Neuronal stem cell (in vitro differentiated cells): ENCODE measurements around the gene HCK.

Experiments
- DNase-seq: peaks from one replicate; pipeline ENCODE4 v3.0.0-alpha.2; 2013; ENCODE audit warnings: low spot score
- H2AFZ ChIP-seq: one replicate; pipeline ENCODE4 v1.6.1; 2013; ENCODE audit warnings: mild to moderate bottlenecking, low read length, inconsistent platforms
- H2AK5ac ChIP-seq: 2 replicates; pipeline ENCODE4 v1.6.1; 2013; ENCODE audit warnings: low read depth, mild to moderate bottlenecking, inconsistent platforms, low read length, moderate library complexity, mixed read lengths
- H2BK120ac ChIP-seq: 2 replicates; pipeline ENCODE4 v1.6.1; 2013; ENCODE audit warnings: low read depth, mild to moderate bottlenecking, inconsistent platforms, low read length, moderate library complexity, mixed read lengths
- H2BK12ac ChIP-seq: one replicate; pipeline ENCODE4 v1.6.1; 2013; ENCODE audit warnings: low read length, inconsistent platforms
- H2BK15ac ChIP-seq: 2 replicates; pipeline ENCODE4 v1.6.1; 2013; ENCODE audit warnings: mild to moderate bottlenecking, low read length, inconsistent platforms, mixed read lengths
- H2BK5ac ChIP-seq: one replicate; pipeline ENCODE4 v1.6.1; 2013; ENCODE audit warnings: inconsistent platforms, mild to moderate bottlenecking, low read length, moderate library complexity
- H3K14ac ChIP-seq: one replicate; pipeline ENCODE4 v1.6.1; 2013; ENCODE audit warnings: low read length, inconsistent platforms
- H3K18ac ChIP-seq: 2 replicates; pipeline ENCODE4 v1.6.1; 2013; ENCODE audit warnings: low read length, inconsistent platforms
- H3K23ac ChIP-seq: 2 replicates; pipeline ENCODE4 v1.6.1; 2013; ENCODE audit warnings: low read depth, mild to moderate bottlenecking, mixed read lengths, low read length, inconsistent platforms; ENCODE audit not compliant: poor library complexity
- H3K27ac ChIP-seq: replicated peaks from 3 replicates; pipeline ENCODE4 v1.5.1; 2013; ENCODE audit warnings: low read length, inconsistent platforms
- H3K27me3 ChIP-seq, 3 experiments: 2 replicates each; pipeline ENCODE4 v1.6.1; 2013; ENCODE audit warnings: low read length in 3 of 3, mild to moderate bottlenecking in 2 of 3, inconsistent platforms in 1 of 3, low read depth in 1 of 3, mixed read lengths in 1 of 3, moderate library complexity in 1 of 3; ENCODE audit not compliant: control insufficient read depth in 3 of 3, insufficient read depth in 3 of 3
- H3K36me3 ChIP-seq, 2 donors: replicated peaks in 1 of 2; 2 replicates each; pipeline ENCODE4 v1.6.1; 2013; ENCODE audit warnings: low read length in 2 of 2; ENCODE audit not compliant: control insufficient read depth in 2 of 2, insufficient read depth in 2 of 2
- H3K4ac ChIP-seq: 2 replicates; pipeline ENCODE4 v1.6.1; 2013; ENCODE audit warnings: inconsistent platforms, mild to moderate bottlenecking, low read length, moderate library complexity
- H3K4me1 ChIP-seq, 2 donors: 1 replicate in 1 of 2; 2 replicates in 1 of 2; pipeline ENCODE4 v1.6.1; 2013; ENCODE audit warnings: low read length in 2 of 2, low read depth in 1 of 2; ENCODE audit not compliant: control insufficient read depth in 2 of 2, insufficient read depth in 1 of 2
- H3K4me2 ChIP-seq: one replicate; pipeline ENCODE4 v1.6.1; 2013; ENCODE audit warnings: mild to moderate bottlenecking, low read length, inconsistent platforms; ENCODE audit not compliant: insufficient read depth, poor library complexity, severe bottlenecking
- H3K4me3 ChIP-seq, 2 donors: 2 replicates each; pipeline ENCODE4 v1.5.1; 2013; ENCODE audit warnings: low read length in 2 of 2, mild to moderate bottlenecking in 2 of 2, inconsistent platforms in 1 of 2, moderate library complexity in 1 of 2
- H3K79me1 ChIP-seq: one replicate; pipeline ENCODE4 v1.6.1; 2013; ENCODE audit warnings: low read depth, mild to moderate bottlenecking, inconsistent platforms, low read length, moderate library complexity
- H3K9ac ChIP-seq: one replicate; pipeline ENCODE4 v1.6.1; 2013; ENCODE audit warnings: mild to moderate bottlenecking, low read depth, low read length, inconsistent platforms; ENCODE audit not compliant: poor library complexity
- H3K9me3 ChIP-seq, 2 donors: replicated peaks in 1 of 2; 2 replicates each; pipeline versions ENCODE3 to v1.6.1; 2013; ENCODE audit warnings: low read length in 2 of 2, mild to moderate bottlenecking in 2 of 2, inconsistent platforms in 1 of 2, low read depth in 1 of 2, mixed read lengths in 1 of 2, moderate library complexity in 1 of 2; ENCODE audit not compliant: control insufficient read depth in 2 of 2, insufficient read depth in 1 of 2
- H4K8ac ChIP-seq: one replicate; pipeline ENCODE4 v1.6.1; 2013; ENCODE audit warnings: low read depth, mild to moderate bottlenecking, inconsistent platforms, low read length, moderate library complexity
- H4K91ac ChIP-seq: one replicate; pipeline ENCODE4 v1.6.1; 2013; ENCODE audit warnings: low read length, low read depth, mild to moderate bottlenecking, inconsistent platforms; ENCODE audit not compliant: poor library complexity
- WGBS, 2 donors: extraction: QIAGEN DNeasy Blood & Tissue Kit; methylation state at CpG; one replicate each; pipeline ENCODE4 v1.1.7; 2013; ENCODE audit warnings: missing lambda C conversion rate in 2 of 2, mixed read lengths in 1 of 2; ENCODE audit not compliant: insufficient read length in 2 of 2, insufficient replicate concordance in 1 of 2; ENCODE audit errors: extremely low coverage in 2 of 2; 5-methylcytosine and 5-hydroxymethylcytosine counted together

The HCK gene

DNA sequence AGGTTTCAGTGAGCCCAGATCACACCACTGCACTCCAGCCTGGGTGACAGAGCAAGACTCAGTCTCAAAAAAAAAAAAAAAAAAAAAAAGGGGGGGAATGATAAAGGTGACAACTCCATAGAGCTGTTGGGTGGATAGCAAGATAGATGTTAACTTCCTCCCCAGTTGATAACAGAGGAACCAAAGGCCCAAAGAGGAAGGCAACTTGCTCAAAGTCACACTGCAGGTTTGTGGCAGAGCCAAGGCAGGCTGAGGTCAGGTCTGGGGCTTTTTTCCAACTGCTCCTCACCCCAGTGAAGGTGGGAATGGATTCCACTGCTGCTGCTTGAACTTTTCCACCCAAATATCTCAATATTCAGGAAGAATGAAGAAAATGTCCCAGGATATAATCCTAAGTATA, 26.7 kb downstream of the HCK start:
- Histone ChIP-seq H4K91ac (no peak overlapping the region), H3K9ac (no peak overlapping the region), H3K27me3 (peaks cover 0 to 21% (median 0%) of the 10 kb centered on the region in 3 experiments), H3K27ac (no peak overlapping the region), H4K8ac (no peak overlapping the region), H2BK120ac (no peak overlapping the region), H3K14ac (no peak overlapping the region), H2BK12ac (no peak overlapping the region), H3K18ac (no peak overlapping the region), H2BK5ac (no peak overlapping the region), H3K23ac (no peak overlapping the region), H3K4me3 (no peak overlapping the region), H3K36me3 (no peaks in the 10 kb centered on the region), H2BK15ac (no peak overlapping the region), H3K4ac (no peak overlapping the region), H3K4me1 (no peaks in the 10 kb centered on the region), H3K4me2 (no peak overlapping the region), H3K79me1 (no peaks in the 10 kb centered on the region), H2AK5ac (no peak overlapping the region), H2AFZ (no peak overlapping the region), H3K9me3 (no peaks in the 10 kb centered on the region)
- no peak for DNase-seq

GRCh38 chr20:32079655-32080109, 27.6 kb downstream of the HCK start:
- H2BK5ac ChIP-seq, result no peak overlapping the region
- no peaks in the 10 kb centered on the region for H3K4me1 ChIP-seq
- H3K4ac ChIP-seq, result no peak overlapping the region
- no peak overlapping the region for H2BK120ac ChIP-seq
- no peak overlapping the region for H2BK12ac ChIP-seq
- H3K36me3 ChIP-seq, result no peaks in the 10 kb centered on the region
- no peak overlapping the region for H4K91ac ChIP-seq
- H3K18ac ChIP-seq, result peak overlapping the region; percentile 6
- H2AFZ ChIP-seq, result no peak overlapping the region
- H3K27ac ChIP-seq, result no peak overlapping the region
- H3K4me2 ChIP-seq, result no peak overlapping the region
- H3K4me3 ChIP-seq, result no peak overlapping the region
- no peak overlapping the region for H3K14ac ChIP-seq
- DNase-seq, result no peak
- WGBS, 2 donors, result no CpG with 5 or more reads among the region's 8 CpGs
- H3K27me3 ChIP-seq, result peaks cover 0 to 22% (median 0%) of the 10 kb centered on the region in 3 experiments
- H4K8ac ChIP-seq, result no peak overlapping the region
- H2BK15ac ChIP-seq, result no peak overlapping the region
- no peaks in the 10 kb centered on the region for H3K9me3 ChIP-seq
- H3K23ac ChIP-seq, result peak overlapping the region; percentile 2
- H2AK5ac ChIP-seq, result no peak overlapping the region
- H3K79me1 ChIP-seq, result no peaks in the 10 kb centered on the region
- no peak overlapping the region for H3K9ac ChIP-seq

- H3K27me3 ChIP-seq, result peaks cover 0 to 15% (median 0%) of the 10 kb centered on the region in 3 experiments
- no peak overlapping the region for H3K23ac ChIP-seq
- H3K36me3 ChIP-seq, result no peaks in the 10 kb centered on the region
- no peak for DNase-seq
- H2AK5ac ChIP-seq, result no peak overlapping the region
- H4K91ac ChIP-seq, result no peak overlapping the region
- no peak overlapping the region for H2AFZ ChIP-seq
- H3K27ac ChIP-seq, result no peak overlapping the region
- no peak overlapping the region for H3K4me2 ChIP-seq
- no peak overlapping the region for H3K4me3 ChIP-seq
- no peak overlapping the region for H2BK120ac ChIP-seq
- H3K4me1 ChIP-seq, result no peaks in the 10 kb centered on the region
- H3K9ac ChIP-seq, result no peak overlapping the region
- H3K14ac ChIP-seq, result no peak overlapping the region
- no peaks in the 10 kb centered on the region for H3K9me3 ChIP-seq
- H3K4ac ChIP-seq, result no peak overlapping the region
- no peak overlapping the region for H3K18ac ChIP-seq
- H2BK5ac ChIP-seq, result no peak overlapping the region
- H2BK15ac ChIP-seq, result no peak overlapping the region
- no peak overlapping the region for H2BK12ac ChIP-seq
- no peaks in the 10 kb centered on the region for H3K79me1 ChIP-seq
- WGBS, 2 donors, result no CpG with 5 or more reads among the region's 3 CpGs
- H4K8ac ChIP-seq, result no peak overlapping the region
These were observed 28.7 kb downstream of the HCK start for GRCh38 chr20:32080783-32081182.

- Histone ChIP-seq H2BK120ac (no peak overlapping the region), H2AFZ (no peak overlapping the region), H3K4me3 (no peak overlapping the region), H3K27me3 (peaks cover 0 to 21% (median 0%) of the 10 kb centered on the region in 3 experiments), H4K8ac (no peak overlapping the region), H3K4me2 (no peak overlapping the region), H3K18ac (no peak overlapping the region), H2AK5ac (no peak overlapping the region), H3K9me3 (no peaks in the 10 kb centered on the region), H2BK5ac (no peak overlapping the region), H2BK12ac (no peak overlapping the region), H2BK15ac (no peak overlapping the region), H3K9ac (no peak overlapping the region), H3K79me1 (no peaks in the 10 kb centered on the region), H3K27ac (no peak overlapping the region), H3K23ac (no peak overlapping the region), H3K36me3 (no peaks in the 10 kb centered on the region), H3K4ac (no peak overlapping the region), H4K91ac (no peak overlapping the region), H3K4me1 (no peaks in the 10 kb centered on the region), H3K14ac (no peak overlapping the region)
- WGBS, 2 donors, result no CpG with 5 or more reads among the region's 6 CpGs
- no peak for DNase-seq
These were observed 31.4 kb downstream of the HCK start for GRCh38 chr20:32083469-32083868.
